Liver (tissue), 9 donors: ENCODE data around the gene TTC5. TPM values are rescaled to one million over a fixed set of nuclear protein-coding genes. Genes with fewer than 3 reads are reported as not detected.

Source experiments
- DNase-seq: peaks from one replicate; pipeline ENCODE4 v3.0.0-alpha.2; 2017; ENCODE audit warnings: low spot score
- H3K27ac ChIP-seq, 2 donors: one replicate each; pipeline ENCODE4 v1.7.0; 2013; ENCODE audit warnings: inconsistent platforms in 2 of 2, low read length in 2 of 2, control low read depth in 1 of 2, low read depth in 1 of 2, mild to moderate bottlenecking in 1 of 2
- H3K27me3 ChIP-seq, 4 donors: one replicate each; pipeline versions ENCODE4 v1.6.1 to v1.7.0; 2013; ENCODE audit warnings: low read length in 3 of 4, inconsistent platforms in 1 of 4, mild to moderate bottlenecking in 1 of 4, moderate library complexity in 1 of 4; ENCODE audit not compliant: control insufficient read depth in 4 of 4, insufficient read depth in 4 of 4
- H3K36me3 ChIP-seq, 4 donors: one replicate each; pipeline versions ENCODE4 v1.6.1 to v1.7.0; 2013; ENCODE audit warnings: low read length in 3 of 4, mild to moderate bottlenecking in 3 of 4, low read depth in 1 of 4, moderate library complexity in 1 of 4; ENCODE audit not compliant: control insufficient read depth in 4 of 4, insufficient read depth in 3 of 4
- H3K4me1 ChIP-seq, 4 donors: one replicate each; pipeline versions ENCODE4 v1.6.1 to v1.7.0; 2013; ENCODE audit warnings: low read length in 3 of 4, mild to moderate bottlenecking in 3 of 4, moderate library complexity in 1 of 4; ENCODE audit not compliant: control insufficient read depth in 4 of 4, insufficient read depth in 4 of 4
- H3K4me3 ChIP-seq, 3 donors: one replicate each; pipeline versions ENCODE4 v1.6.1 to v1.7.0; 2013; ENCODE audit warnings: low read length in 3 of 3, control low read depth in 1 of 3, low read depth in 1 of 3, mild to moderate bottlenecking in 1 of 3
- H3K9ac ChIP-seq, 2 donors: one replicate each; pipeline ENCODE4 v1.7.0; 2013; ENCODE audit warnings: low read length in 2 of 2, mild to moderate bottlenecking in 2 of 2, moderate library complexity in 2 of 2, control low read depth in 1 of 2, low read depth in 1 of 2
- H3K9me3 ChIP-seq, 4 donors: one replicate each; pipeline versions ENCODE4 v1.6.1 to v1.7.0; 2013; ENCODE audit warnings: low read length in 3 of 4; ENCODE audit not compliant: control insufficient read depth in 4 of 4
- EGR1 ChIP-seq, 2 donors: IDR thresholded peaks; 2 replicates each; pipeline ENCODE4 v1.6.1; 2016 to 2018; ENCODE audit warnings: antibody characterized with exemption in 2 of 2, low read depth in 2 of 2
- FOXA1 ChIP-seq: IDR thresholded peaks from 2 replicates; pipeline ENCODE4 v1.6.1; 2016; ENCODE audit warnings: antibody characterized with exemption
- FOXA2 ChIP-seq: IDR thresholded peaks from 2 replicates; pipeline ENCODE4 v1.6.1; 2016; ENCODE audit warnings: antibody characterized with exemption
- GABPA ChIP-seq, 2 donors: IDR thresholded peaks in 1 of 2; conservative IDR thresholded peaks in 1 of 2; 2 replicates each; pipeline ENCODE4 v1.6.1; 2016; ENCODE audit warnings: antibody characterized with exemption in 2 of 2, mild to moderate bottlenecking in 1 of 2, moderate library complexity in 1 of 2
- HNF4A ChIP-seq, 2 donors: conservative IDR thresholded peaks; 2 replicates each; pipeline ENCODE4 v1.6.1; 2016; ENCODE audit warnings: antibody characterized with exemption in 2 of 2, mild to moderate bottlenecking in 2 of 2
- HNF4G ChIP-seq: IDR thresholded peaks from 2 replicates; pipeline ENCODE4 v1.6.1; 2016; ENCODE audit warnings: antibody characterized with exemption
- JUND ChIP-seq, 2 donors: IDR thresholded peaks; 2 replicates each; pipeline ENCODE4 v1.6.1; 2016; ENCODE audit warnings: antibody characterized with exemption in 2 of 2
- NR2F2 ChIP-seq: IDR thresholded peaks from 2 replicates; pipeline ENCODE4 v1.6.1; 2016; ENCODE audit warnings: antibody characterized with exemption
- RAD21 ChIP-seq, 2 donors: IDR thresholded peaks; 2 replicates each; pipeline ENCODE4 v1.6.1; 2016; ENCODE audit warnings: antibody characterized with exemption in 2 of 2, mild to moderate bottlenecking in 2 of 2
- RXRA ChIP-seq, 2 donors: IDR thresholded peaks; 2 replicates each; pipeline ENCODE4 v1.6.1; 2017 to 2018; ENCODE audit warnings: antibody characterized with exemption in 2 of 2, mild to moderate bottlenecking in 1 of 2
- SP1 ChIP-seq: IDR thresholded peaks from 2 replicates; pipeline ENCODE4 v1.6.1; 2018; ENCODE audit warnings: antibody characterized with exemption, mild to moderate bottlenecking
- TAF1 ChIP-seq: conservative IDR thresholded peaks from 2 replicates; pipeline ENCODE4 v1.6.1; 2016; ENCODE audit warnings: antibody characterized with exemption, mild to moderate bottlenecking
- YY1 ChIP-seq: IDR thresholded peaks from 2 replicates; pipeline ENCODE4 v1.6.1; 2016; ENCODE audit warnings: antibody characterized with exemption, mild to moderate bottlenecking
- WGBS: extraction: QIAGEN DNeasy Blood & Tissue Kit; methylation state at CpG from one replicate; pipeline ENCODE4 v1.1.7; 2013; 5-methylcytosine and 5-hydroxymethylcytosine counted together
- polyA plus RNA-seq, 2 donors: library from polyadenylated mRNA; stranded (reverse) in 1 of 2; unstranded in 1 of 2; fragments of 200-250 nt in 1 of 2; fragments of >200 nt in 1 of 2; fragmentation: Nextera tagmentation in 1 of 2; extraction: Ambion mirVana in 1 of 2; gene quantifications; one replicate each; pipeline versions ENCODE4 v1.2.1 to v1.2.3, GENCODE V29; 2013 to 2015
- total RNA-seq, 2 donors: library from RNA; depleted of rRNA; stranded (reverse); fragments of >200 nt; gene quantifications; one replicate each; pipeline ENCODE4 v1.2.3, GENCODE V29; 2014
- TF ChIP-seq, protein P1 (sequence below): IDR thresholded peaks from 2 replicates; pipeline ENCODE4 v1.6.1; 2016; ENCODE audit warnings: antibody characterized with exemption
- TF ChIP-seq, protein P2 (sequence below): IDR thresholded peaks from 2 replicates; pipeline ENCODE4 v1.6.1; 2016; ENCODE audit warnings: antibody characterized with exemption, mild to moderate bottlenecking
- TF ChIP-seq, protein P3 (sequence below): IDR thresholded peaks from 2 replicates; pipeline ENCODE4 v1.6.1; 2016; ENCODE audit warnings: antibody characterized with exemption
- TF ChIP-seq, protein P4 (sequence below): fragments of 150-350 bp; IDR thresholded peaks from 2 replicates; pipeline ENCODE4 v1.5.1; 2017; ENCODE audit warnings: improper control_type of control experiment, low read depth, low read length; ENCODE audit not compliant: missing input control
- TF ChIP-seq, protein P5 (sequence below): IDR thresholded peaks from 2 replicates; pipeline ENCODE4 v1.6.1; 2016; ENCODE audit warnings: antibody characterized with exemption
- donor health status: healthy.
- donor health status: healthy.
- donor health status: healthy.
- donor health status: healthy.
- donor health status: healthy.

TTC5 gene
- total and polyA plus RNA-seq, 4 donors, result 2.5 to 8.3 (median 4.2) TPM

DNA sequence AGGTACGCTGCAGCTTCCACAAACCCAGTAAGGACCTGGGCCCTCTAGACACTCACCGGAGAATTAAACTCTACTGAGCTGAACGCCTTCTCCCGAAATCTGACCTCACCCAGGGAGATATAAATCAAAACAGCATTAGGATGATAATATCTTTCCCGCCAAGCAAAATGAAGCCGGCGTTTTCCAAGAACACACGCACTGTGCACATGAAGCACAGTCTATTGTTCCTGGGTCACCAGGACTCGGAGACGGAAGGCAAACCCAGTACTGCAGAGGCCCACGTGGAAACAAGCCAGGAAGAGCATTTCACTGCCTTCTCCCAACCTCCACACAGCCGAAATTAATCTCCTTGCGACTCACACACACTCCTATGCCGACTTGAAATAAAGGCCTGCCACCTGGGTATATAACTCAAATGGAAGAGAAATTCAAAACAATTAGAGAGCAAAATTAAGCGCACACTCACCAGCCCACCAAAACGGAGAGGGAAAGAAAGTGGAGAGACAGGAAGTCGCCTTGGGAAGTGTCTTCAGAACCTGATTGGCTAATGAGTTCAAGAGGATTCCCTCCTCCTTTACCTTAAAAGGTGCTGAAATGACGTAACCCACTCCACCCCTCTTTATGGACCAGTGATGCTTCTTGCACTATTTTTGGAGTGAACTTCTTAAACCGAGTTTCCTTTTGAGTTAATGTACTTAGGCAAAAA is 27.2 kb upstream of the TTC5 start, which contains the start of gene CCNB1IP1:
Gene CCNB1IP1, minus strand, starts transcription at position 492 of the 706 bp plus-strand sequence. CDS start 16,756 bp downstream, outside the sequence.
- H3K9me3 ChIP-seq, result no peaks in the 10 kb centered on the region
- peak within 1 kb of the TSS; percentile 81 to 97 for H3K27ac ChIP-seq
- peak; percentile 41 for DNase-seq
- TF ChIP-seq EGR1 (IDR thresholded peaks at IDR 0.05; ENCODE audit: low read depth in 2 of 2) (no peak), RXRA (IDR thresholded peaks at IDR 0.05) (peak in 1 of 2 donors; percentile 69), NR2F2 (no peak), GABPA (IDR thresholded peaks at IDR 0.05 in 1 of 2, conservative IDR thresholded peaks at IDR 0.05 in 1 of 2) (peak; percentile 39 to 65), HNF4A (conservative IDR thresholded peaks at IDR 0.05) (no peak), FOXA1 (no peak), TAF1 (peak; percentile 54), JUND (IDR thresholded peaks at IDR 0.05) (peak; percentile 93 to 94), YY1 (no peak), FOXA2 (no peak), SP1 (peak; percentile 56), HNF4G (no peak), RAD21 (IDR thresholded peaks at IDR 0.05) (no peak)
- TF ChIP-seq, protein P1, sequence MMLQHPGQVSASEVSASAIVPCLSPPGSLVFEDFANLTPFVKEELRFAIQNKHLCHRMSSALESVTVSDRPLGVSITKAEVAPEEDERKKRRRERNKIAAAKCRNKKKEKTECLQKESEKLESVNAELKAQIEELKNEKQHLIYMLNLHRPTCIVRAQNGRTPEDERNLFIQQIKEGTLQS, result no peak
- TF ChIP-seq, protein P2, sequence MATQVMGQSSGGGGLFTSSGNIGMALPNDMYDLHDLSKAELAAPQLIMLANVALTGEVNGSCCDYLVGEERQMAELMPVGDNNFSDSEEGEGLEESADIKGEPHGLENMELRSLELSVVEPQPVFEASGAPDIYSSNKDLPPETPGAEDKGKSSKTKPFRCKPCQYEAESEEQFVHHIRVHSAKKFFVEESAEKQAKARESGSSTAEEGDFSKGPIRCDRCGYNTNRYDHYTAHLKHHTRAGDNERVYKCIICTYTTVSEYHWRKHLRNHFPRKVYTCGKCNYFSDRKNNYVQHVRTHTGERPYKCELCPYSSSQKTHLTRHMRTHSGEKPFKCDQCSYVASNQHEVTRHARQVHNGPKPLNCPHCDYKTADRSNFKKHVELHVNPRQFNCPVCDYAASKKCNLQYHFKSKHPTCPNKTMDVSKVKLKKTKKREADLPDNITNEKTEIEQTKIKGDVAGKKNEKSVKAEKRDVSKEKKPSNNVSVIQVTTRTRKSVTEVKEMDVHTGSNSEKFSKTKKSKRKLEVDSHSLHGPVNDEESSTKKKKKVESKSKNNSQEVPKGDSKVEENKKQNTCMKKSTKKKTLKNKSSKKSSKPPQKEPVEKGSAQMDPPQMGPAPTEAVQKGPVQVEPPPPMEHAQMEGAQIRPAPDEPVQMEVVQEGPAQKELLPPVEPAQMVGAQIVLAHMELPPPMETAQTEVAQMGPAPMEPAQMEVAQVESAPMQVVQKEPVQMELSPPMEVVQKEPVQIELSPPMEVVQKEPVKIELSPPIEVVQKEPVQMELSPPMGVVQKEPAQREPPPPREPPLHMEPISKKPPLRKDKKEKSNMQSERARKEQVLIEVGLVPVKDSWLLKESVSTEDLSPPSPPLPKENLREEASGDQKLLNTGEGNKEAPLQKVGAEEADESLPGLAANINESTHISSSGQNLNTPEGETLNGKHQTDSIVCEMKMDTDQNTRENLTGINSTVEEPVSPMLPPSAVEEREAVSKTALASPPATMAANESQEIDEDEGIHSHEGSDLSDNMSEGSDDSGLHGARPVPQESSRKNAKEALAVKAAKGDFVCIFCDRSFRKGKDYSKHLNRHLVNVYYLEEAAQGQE, result peak; percentile 87
- TF ChIP-seq, protein P3, sequence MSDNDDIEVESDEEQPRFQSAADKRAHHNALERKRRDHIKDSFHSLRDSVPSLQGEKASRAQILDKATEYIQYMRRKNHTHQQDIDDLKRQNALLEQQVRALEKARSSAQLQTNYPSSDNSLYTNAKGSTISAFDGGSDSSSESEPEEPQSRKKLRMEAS, result no peak
- TF ChIP-seq, protein P4, sequence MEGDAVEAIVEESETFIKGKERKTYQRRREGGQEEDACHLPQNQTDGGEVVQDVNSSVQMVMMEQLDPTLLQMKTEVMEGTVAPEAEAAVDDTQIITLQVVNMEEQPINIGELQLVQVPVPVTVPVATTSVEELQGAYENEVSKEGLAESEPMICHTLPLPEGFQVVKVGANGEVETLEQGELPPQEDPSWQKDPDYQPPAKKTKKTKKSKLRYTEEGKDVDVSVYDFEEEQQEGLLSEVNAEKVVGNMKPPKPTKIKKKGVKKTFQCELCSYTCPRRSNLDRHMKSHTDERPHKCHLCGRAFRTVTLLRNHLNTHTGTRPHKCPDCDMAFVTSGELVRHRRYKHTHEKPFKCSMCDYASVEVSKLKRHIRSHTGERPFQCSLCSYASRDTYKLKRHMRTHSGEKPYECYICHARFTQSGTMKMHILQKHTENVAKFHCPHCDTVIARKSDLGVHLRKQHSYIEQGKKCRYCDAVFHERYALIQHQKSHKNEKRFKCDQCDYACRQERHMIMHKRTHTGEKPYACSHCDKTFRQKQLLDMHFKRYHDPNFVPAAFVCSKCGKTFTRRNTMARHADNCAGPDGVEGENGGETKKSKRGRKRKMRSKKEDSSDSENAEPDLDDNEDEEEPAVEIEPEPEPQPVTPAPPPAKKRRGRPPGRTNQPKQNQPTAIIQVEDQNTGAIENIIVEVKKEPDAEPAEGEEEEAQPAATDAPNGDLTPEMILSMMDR, result no peak
- TF ChIP-seq, protein P5, sequence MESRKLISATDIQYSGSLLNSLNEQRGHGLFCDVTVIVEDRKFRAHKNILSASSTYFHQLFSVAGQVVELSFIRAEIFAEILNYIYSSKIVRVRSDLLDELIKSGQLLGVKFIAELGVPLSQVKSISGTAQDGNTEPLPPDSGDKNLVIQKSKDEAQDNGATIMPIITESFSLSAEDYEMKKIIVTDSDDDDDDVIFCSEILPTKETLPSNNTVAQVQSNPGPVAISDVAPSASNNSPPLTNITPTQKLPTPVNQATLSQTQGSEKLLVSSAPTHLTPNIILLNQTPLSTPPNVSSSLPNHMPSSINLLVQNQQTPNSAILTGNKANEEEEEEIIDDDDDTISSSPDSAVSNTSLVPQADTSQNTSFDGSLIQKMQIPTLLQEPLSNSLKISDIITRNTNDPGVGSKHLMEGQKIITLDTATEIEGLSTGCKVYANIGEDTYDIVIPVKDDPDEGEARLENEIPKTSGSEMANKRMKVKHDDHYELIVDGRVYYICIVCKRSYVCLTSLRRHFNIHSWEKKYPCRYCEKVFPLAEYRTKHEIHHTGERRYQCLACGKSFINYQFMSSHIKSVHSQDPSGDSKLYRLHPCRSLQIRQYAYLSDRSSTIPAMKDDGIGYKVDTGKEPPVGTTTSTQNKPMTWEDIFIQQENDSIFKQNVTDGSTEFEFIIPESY, result peak; percentile 24
- under 1% methylated on average over 19 of the region's 19 CpGs for WGBS
- no peaks in the 10 kb centered on the region for H3K27me3 ChIP-seq
- peaks cover 9 to 47% (median 39%) of the 10 kb centered on the region in 4 donors for H3K4me1 ChIP-seq
- peaks cover 0 to 11% (median 1%) of the 10 kb centered on the region in 4 donors for H3K36me3 ChIP-seq
- H3K9ac ChIP-seq, result peak within 1 kb of the TSS; percentile 52 to 98
- peak within 1 kb of the TSS; percentile 53 to 98 (median 79) for H3K4me3 ChIP-seq
